NCI-H128 (cell line): ENCODE measurements around the gene APOBEC3F.
"Not testable (repeated sequence)": the region's sequence is repeated elsewhere in the genome, so short reads cannot be mapped to it uniquely, and the experiment has no call there.

ENCODE experiments used
- DNase-seq: peaks from one replicate; lab custom pipeline; 2025; ENCODE audit not compliant: unreplicated experiment; lab: John Stamatoyannopoulos, UW

APOBEC3F gene

DNA sequence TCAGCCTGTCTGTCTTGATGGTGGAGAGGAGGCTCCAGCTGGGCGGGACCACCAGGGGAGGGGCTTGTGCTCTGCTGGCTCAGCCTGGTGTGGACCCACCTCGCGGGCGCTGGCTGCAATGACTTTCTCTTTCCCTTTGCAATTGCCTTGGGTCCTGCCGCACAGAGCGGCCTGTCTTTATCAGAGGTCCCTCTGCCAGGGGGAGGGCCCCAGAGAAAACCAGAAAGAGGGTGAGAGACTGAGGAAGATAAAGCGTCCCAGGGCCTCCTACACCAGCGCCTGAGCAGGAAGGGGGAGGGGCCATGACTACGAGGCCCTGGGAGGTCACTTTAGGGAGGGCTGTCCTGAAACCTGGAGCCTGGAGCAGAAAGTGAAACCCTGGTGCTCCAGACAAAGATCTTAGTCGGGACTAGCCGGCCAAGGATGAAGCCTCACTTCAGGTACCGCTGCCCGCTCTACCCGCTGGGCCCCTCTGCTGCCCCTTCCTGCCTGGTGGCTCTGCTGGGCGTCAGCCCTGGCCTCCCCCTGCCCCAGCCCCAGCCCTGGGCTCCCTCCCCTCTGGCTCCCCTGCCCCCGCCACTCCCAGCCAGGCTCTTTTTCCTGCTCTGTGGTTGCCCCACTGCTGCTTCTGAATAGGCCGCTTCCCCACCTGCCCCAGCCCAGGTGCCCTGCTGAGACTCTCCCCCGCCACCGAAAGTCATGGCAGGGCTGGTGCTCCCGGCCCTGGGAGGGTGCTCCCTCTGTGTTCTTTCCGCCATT, at the start of gene APOBEC3F:
APOBEC3F (plus strand) TSS at position 327 of the 759 bp plus-strand sequence; CDS start at position 424, 97 bp downstream.
- not testable (repeated sequence) for DNase-seq

- DNase-seq = not testable (repeated sequence)
Observed at GRCh38 chr22:38992871-38993371, 47.7 kb upstream of the APOBEC3F start.

- no peak for DNase-seq
Observed at GRCh38 chr22:38996105-38996504, 44.6 kb upstream of the APOBEC3F start.

DNA sequence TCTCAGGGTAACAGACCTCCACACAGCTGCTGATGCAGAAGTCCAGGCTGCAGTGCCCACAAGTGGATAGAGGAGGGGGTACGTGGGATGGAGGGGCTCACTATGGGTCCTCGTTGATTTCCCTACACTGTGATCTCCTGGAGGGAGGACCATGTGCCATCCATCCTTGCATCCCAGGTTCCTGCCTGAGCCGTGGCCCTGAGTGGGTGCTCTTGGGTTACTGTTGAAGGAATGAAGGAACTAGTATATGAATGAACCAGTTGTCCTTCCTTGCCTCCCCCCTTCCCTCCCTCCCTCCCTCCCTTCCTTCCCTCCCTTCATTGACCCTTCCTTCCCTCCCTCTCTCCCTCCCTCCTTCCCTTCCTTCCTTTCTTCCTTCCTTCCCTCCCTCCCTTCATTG, 43.1 kb upstream of the APOBEC3F start:
- no peak for DNase-seq

DNA sequence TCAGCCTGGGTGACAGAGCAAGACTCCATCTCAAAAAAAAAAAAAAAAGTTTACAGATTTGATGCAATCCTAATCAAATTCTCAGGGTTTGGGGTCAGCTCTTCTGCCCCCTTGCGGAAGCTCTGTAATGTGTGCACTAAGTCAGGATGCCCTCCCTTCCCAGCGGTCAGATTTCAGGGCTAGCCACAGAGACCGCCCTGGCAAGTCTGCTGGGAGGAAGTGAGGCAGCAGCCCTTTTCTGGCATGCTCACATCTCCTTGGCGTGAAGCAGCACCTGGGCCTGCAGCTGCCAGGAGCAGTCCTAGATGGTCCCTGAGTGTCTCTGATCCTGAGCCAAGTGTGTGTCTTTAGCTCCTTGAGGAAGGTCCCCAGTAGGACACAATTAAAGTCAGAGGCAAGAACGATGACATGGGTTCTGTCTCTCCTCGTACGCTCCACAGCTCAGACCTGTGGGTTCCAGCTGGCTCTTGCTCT, 37.5 kb upstream of the APOBEC3F start:
- peak; percentile 6 for DNase-seq

- DNase-seq = no peak
Observed at GRCh38 chr22:39007177-39007576, 33.5 kb upstream of the APOBEC3F start.

GRCh38 chr22:39008271-39008850, 32.3 kb upstream of the APOBEC3F start:
- DNase-seq = not testable (repeated sequence)

- no peak for DNase-seq
Observed at GRCh38 chr22:39010946-39011345, 29.7 kb upstream of the APOBEC3F start.

GRCh38 chr22:39012533-39013511, 27.8 kb upstream of the APOBEC3F start:
- DNase-seq = no peak

- DNase-seq = not testable (repeated sequence)
Observed at GRCh38 chr22:39013561-39013941, 27.1 kb upstream of the APOBEC3F start.

DNA sequence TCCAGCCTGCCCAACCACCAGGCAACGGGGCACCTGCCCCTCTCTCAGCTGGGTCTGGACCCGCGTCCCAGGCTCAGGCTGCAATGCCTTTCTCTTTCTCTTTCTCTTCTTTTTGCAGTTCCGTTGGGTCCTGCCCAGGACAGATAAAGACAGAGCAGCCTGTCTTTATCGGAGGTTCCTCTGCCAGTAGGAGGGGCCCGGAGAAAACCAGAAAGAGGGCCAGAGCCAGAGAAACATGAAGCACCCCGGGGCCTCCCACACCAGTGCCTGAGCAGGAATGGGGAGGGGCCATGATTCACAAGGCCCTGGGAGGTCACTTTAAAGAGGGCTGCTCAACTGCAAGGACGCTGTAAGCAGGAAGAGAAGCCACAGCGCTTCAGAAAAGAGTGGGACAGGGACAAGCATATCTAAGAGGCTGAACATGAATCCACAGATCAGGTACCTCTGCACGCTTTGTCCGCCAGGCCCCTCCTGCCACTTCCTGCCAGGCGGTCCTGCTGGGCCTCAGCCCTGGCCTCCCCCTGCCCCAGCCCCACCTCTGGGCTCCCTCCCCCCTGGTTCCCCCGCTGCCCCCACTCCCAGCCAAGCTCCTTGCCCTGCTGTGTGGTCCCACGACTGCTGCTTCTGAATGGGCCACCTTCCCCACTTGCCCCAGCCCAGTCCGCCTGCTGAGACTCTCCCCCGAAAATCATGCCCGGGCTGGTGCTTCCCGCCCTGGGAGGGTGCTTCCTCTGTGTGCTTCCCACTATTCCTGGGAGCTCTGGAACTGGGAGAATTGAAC, 26.5 kb upstream of the APOBEC3F start, which contains the start of gene APOBEC3C:
APOBEC3C (plus strand) TSS at position 316 of the 781 bp plus-strand sequence; CDS start at position 422, 106 bp downstream.
- DNase-seq = peak; percentile 0

DNA sequence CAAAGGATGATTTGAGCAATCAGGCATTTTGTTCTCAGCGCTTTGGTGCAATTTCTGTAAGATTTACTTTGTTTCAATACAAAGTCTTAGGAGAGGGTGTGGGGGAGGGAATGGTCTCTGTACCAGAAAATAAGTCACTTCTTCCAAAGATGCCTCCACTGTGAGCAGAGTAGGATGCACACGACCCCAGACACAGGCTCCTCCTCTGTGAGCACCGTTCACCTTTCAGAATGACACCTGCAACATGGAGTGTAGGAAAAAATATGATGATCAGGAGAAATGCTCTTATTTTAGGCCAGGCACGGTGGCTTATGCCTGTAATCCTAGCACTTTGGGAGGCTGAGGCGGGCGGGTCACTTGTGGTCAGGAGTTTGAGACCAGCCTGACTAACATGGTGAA, 25.9 kb upstream of the APOBEC3F start:
- DNase-seq = not testable (repeated sequence)

GRCh38 chr22:39016592-39016991, 24.1 kb upstream of the APOBEC3F start:
- no peak for DNase-seq

DNA sequence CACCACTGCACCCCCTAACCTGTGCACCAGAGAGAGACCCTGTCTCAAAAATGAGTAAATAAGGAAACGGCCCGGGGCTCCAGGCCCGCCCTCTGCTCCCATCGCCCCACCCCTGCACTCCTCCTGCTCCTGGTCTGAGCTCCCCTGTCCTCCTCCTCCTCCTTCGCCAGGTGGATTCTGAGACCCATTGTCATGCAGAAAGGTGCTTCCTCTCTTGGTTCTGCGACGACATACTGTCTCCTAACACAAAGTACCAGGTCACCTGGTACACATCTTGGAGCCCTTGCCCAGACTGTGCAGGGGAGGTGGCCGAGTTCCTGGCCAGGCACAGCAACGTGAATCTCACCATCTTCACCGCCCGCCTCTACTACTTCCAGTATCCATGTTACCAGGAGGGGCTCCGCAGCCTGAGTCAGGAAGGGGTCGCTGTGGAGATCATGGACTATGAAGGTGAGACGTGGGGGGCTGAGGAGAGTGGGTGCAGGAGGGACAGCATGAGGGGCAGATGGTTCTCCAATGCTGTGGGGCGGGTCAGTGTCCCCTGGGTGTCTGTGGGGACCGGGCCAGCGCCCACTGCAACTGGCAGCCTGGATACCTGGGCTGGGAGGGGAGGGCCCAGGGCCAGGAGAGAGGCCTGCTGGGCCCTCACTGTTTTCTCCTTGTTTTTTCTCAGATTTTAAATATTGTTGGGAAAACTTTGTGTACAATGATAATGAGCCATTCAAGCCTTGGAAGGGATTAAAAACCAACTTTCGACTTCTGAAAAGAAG, 22.9 kb upstream of the APOBEC3F start:
- no peak for DNase-seq

GRCh38 chr22:39020021-39020651, 20.5 kb upstream of the APOBEC3F start:
- not testable (repeated sequence) for DNase-seq

DNA sequence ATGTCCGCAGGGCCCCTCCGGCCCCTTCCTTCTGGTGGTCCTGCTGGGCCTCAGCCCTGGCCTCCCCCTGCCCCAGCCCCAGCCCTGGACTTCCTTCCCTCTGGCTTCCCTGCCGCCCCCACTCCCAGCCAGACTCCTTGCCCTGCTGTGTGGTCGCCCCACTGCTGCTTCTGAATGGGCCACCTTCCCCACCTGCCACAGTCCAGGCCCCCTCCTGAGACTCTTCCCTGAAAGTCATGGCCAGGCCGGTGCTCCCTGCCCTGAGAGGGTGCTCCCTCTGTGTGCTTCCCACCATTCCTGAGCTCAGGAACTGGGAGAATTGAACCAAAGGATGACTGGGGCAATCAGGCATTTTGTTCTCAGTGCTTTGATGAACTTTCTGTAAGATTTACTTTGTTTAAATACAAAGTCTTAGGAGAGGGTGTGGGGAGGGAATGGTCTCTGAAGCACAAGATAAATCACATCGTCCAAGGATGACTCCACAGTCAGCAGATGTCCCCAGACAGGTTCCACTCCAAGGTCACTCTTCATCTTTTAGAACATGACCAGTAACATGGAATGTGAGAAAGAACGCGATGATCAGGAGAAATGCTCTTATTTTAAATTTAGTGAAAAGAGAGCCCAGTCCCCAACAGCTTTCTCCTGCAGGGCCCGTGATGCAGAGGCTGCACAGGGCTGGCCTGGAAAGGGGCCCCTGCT, 19.0 kb upstream of the APOBEC3F start:
- DNase-seq = no peak

DNA sequence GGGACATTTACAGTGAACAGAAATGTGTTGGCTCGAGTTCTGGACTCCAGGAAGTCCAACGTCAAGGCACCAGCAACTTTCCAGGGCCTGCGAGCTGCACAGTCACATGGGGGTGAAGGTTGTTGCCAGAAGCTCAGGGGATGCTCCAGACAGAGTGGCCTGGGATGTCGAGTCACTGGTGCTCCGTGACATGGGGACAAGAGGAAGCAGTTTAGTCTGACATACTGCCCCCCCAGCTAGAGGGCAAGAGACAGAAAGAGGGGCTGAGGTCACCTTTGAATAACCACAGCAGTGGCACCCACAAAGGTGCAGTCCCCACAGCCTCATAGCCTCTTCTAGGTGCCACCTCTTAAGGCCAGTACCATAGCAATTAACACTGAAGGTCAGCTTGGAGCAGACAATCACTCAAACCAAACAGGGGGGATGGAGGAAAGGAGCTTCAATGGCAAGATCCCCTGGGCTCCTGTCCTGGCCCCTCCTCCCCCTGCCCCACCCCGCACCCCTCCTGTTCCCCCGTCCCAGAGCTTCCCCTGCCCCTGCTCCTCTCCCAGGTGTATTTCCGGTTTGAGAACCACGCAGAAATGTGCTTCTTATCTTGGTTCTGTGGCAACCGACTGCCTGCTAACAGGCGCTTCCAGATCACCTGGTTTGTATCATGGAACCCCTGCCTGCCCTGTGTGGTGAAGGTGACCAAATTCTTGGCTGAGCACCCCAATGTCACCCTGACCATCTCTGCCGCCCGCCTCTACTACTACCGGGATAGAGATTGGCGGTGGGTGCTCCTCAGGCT, 15.9 kb upstream of the APOBEC3F start:
- DNase-seq = no peak
